DMS79 treated with DMSO at 0.1 percent for 48 hours (cell line): ENCODE measurements around the gene TAB3.

Experiments used
- DNase-seq: peaks from one replicate; lab custom pipeline; 2025; lab: John Stamatoyannopoulos, UW

The TAB3 gene

GRCh38 chrX:30889147-30890140 lies at the start of gene TAB3:
Gene TAB3 (minus strand): TSS chrX:30889254. CDS start chrX:30859588, 29,666 bp downstream.
- DNase-seq: peak; percentile 63

- DNase-seq: no peak
These were observed 49.2 kb upstream of the TAB3 start for GRCh38 chrX:30938295-30938694.

GRCh38 chrX:30935985-30936384 lies 46.9 kb upstream of the TAB3 start:
- no peak for DNase-seq

- no peak for DNase-seq
These were observed 42.9 kb upstream of the TAB3 start for GRCh38 chrX:30931920-30932319.

GRCh38 chrX:30930679-30931078 lies 41.6 kb upstream of the TAB3 start:
- DNase-seq: no peak

- no peak for DNase-seq
These were observed 41.1 kb upstream of the TAB3 start for GRCh38 chrX:30930143-30930542.

GRCh38 chrX:30920271-30920670 lies 31.2 kb upstream of the TAB3 start:
- no peak for DNase-seq

GRCh38 chrX:30918480-30918879 lies 29.4 kb upstream of the TAB3 start:
- no peak for DNase-seq

GRCh38 chrX:30913492-30913891 lies 24.4 kb upstream of the TAB3 start:
- no peak for DNase-seq

- no peak for DNase-seq
These were observed 21.2 kb upstream of the TAB3 start for GRCh38 chrX:30910124-30910860.

GRCh38 chrX:30906726-30907125 lies 17.7 kb upstream of the TAB3 start:
- DNase-seq: no peak

- no peak for DNase-seq
These were observed 16.3 kb upstream of the TAB3 start for GRCh38 chrX:30905321-30905720.

- no peak for DNase-seq
These were observed 15.6 kb upstream of the TAB3 start for GRCh38 chrX:30904632-30905031.

- no peak for DNase-seq
These were observed 15.1 kb upstream of the TAB3 start for GRCh38 chrX:30904186-30904585.

- DNase-seq: no peak
These were observed 11.2 kb upstream of the TAB3 start for GRCh38 chrX:30900227-30900626.

- DNase-seq: no peak
These were observed 9.8 kb upstream of the TAB3 start for GRCh38 chrX:30898886-30899285.

- DNase-seq: no peak
These were observed 6.3 kb upstream of the TAB3 start for GRCh38 chrX:30895370-30895769.

- DNase-seq: no peak
These were observed 4.2 kb upstream of the TAB3 start for GRCh38 chrX:30893206-30893605.

- no peak for DNase-seq
These were observed 3.5 kb upstream of the TAB3 start for GRCh38 chrX:30892591-30892990.

- no peak for DNase-seq
These were observed 418 bp downstream of the TAB3 start for GRCh38 chrX:30888526-30889146.

GRCh38 chrX:30887721-30888120 lies 1.3 kb downstream of the TAB3 start:
- no peak for DNase-seq

- no peak for DNase-seq
These were observed 1.8 kb downstream of the TAB3 start for GRCh38 chrX:30887288-30887687.

- no peak for DNase-seq
These were observed 3.9 kb downstream of the TAB3 start for GRCh38 chrX:30885136-30885535.
